ENCODE measurements around the gene MIPOL1. TPM values are rescaled to one million over a fixed set of nuclear protein-coding genes. Genes with fewer than 3 reads are reported as not detected.
A peak's percentile ranks its signal among the peaks of the same experiment; 100 is the strongest.

The MIPOL1 gene
- total and polyA plus RNA-seq, 2 of the 13 experiments (the other 11 are each of a cell fraction or from before 2014, with no cell fraction given), result 8.6 to 34.2 TPM

GRCh38 chr14:37565550-37565949, 367.8 kb downstream of the MIPOL1 start (continued):
- TF ChIP-seq PRDM4 (CRISPR knock-in tag; IDR thresholded peaks at IDR 0.05; ENCODE audit: borderline replicate concordance) (no peak), TMF1 (CRISPR knock-in tag; IDR thresholded peaks at IDR 0.05; ENCODE audit: low read depth) (no peak), ZKSCAN8 (CRISPR knock-in tag; IDR thresholded peaks at IDR 0.05; ENCODE audit: borderline replicate concordance) (0 out of 2 replicates have a peak, but pooled peaks have one; percentile 44), MED1 (CRISPR knock-in tag; IDR thresholded peaks at IDR 0.05) (peak; percentile 34; the same call in 1 of the 2 replicates), BCL6 (CRISPR knock-in tag; IDR thresholded peaks at IDR 0.05) (peak; percentile 34; the same call in 1 of the 2 replicates), ZBTB25 (CRISPR knock-in tag; IDR thresholded peaks at IDR 0.05) (peak; percentile 71; the same call in 1 of the 2 replicates), SP1 (IDR thresholded peaks at IDR 0.05) (no peak), SP1 (CRISPR knock-in tag; IDR thresholded peaks at IDR 0.05) (no peak), FOXJ3 (CRISPR knock-in tag; IDR thresholded peaks at IDR 0.05; ENCODE audit: borderline replicate concordance) (peak; percentile 31; the same call in 1 of the 2 replicates), ZNF577 (CRISPR knock-in tag; IDR thresholded peaks at IDR 0.05; ENCODE audit: borderline replicate concordance, low read depth) (no peak), PHF5A (CRISPR knock-in tag; IDR thresholded peaks at IDR 0.05; ENCODE audit: low read depth, unreplicated experiment) (peak; percentile 44), ZSCAN22 (CRISPR knock-in tag; IDR thresholded peaks at IDR 0.05) (no peak), SNAPC4 (CRISPR knock-in tag; IDR thresholded peaks at IDR 0.05) (no peak), ZNF484 (CRISPR knock-in tag; IDR thresholded peaks at IDR 0.05; ENCODE audit: borderline replicate concordance, low read depth) (no peak), GATAD2A (CRISPR knock-in tag; IDR thresholded peaks at IDR 0.05) (peak; percentile 78), ZBTB3 (CRISPR knock-in tag; IDR thresholded peaks at IDR 0.05; ENCODE audit: borderline replicate concordance, low read depth) (peak; percentile 49; the same call in 1 of the 2 replicates), TFE3 (CRISPR knock-in tag; IDR thresholded peaks at IDR 0.05) (no peak)
